ENCODE measurements around the gene TSEN54. TPM values are rescaled to one million over a fixed set of nuclear protein-coding genes. Genes with fewer than 3 reads are reported as not detected.
A peak's percentile ranks its signal among the peaks of the same experiment; 100 is the strongest.

Gene TSEN54
- total RNA-seq, 1 experiment from 2014 or later = 87.3 TPM

DNA sequence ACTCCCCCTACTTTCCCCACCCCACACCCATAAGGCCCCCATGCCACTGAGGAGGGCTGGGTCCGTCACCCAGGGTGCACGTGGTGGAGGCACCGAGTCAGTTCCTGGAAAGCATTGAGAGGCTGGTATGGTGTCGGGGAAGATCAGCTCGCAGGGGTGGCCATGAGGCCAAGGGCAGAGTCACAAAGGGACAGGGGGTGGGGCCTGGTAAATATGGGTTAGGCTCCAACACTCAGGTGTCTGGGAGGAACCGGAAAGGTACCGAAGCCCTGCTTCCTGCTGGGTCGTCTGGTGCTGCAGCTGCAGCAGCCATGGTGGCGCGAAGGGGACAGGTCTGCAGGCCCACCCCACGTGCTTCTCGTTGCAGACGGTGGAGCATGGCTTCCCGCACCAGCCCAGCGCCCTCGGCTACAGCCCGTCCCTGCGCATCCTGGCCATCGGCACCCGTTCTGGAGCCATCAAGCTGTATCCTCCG, 39.4 kb downstream of the TSEN54 start:
- no peaks in the 10 kb centered on the region for H3K9me2 ChIP-seq (ENCODE audit: insufficient read depth)
- ATAC-seq (no peak), DNase-seq (ENCODE audit: low read depth, low spot score) (no peak)
- H3K36me3 ChIP-seq (ENCODE audit: control insufficient read depth in 1 of 2, insufficient read depth in 2 of 2, low read length in 2 of 2) = peaks cover 6 to 8% of the 10 kb centered on the region in 2 experiments; a peak in 3 of 4 replicates
- no peaks in the 10 kb centered on the region for H4K20me1 ChIP-seq (ENCODE audit: insufficient read depth)
- H2AFZ ChIP-seq (ENCODE audit: low read depth, low read length, poor library complexity, severe bottlenecking) = no peak overlapping the region
- intact Hi-C loops (cut with micrococcal nuclease) = no loop called here
- ChIA-PET POLR2A (no interaction called here), CTCF (interaction anchor here (2.0 kb wide), 1 partner anchor 77 kb away, joined by 4 read pairs; the partner anchor contains the start of gene SMIM5), RAD21 (ENCODE audit: low non-redundant PET in 1 of 2, low total read pairs in 2 of 2, uncharacterized antibody in 2 of 2, unreplicated experiment in 2 of 2) (no interaction called here)
- H3K27me3 ChIP-seq (ENCODE audit: insufficient read depth, low read length) = no peaks in the 10 kb centered on the region
- H3K9me3 ChIP-seq (ENCODE audit: control insufficient read depth in 1 of 2, insufficient read depth in 1 of 2, low read depth in 1 of 2, low read length in 2 of 2) = no peaks in the 10 kb centered on the region
- peaks cover 38 to 44% of the 10 kb centered on the region in 2 experiments for H3K4me1 ChIP-seq (ENCODE audit: control insufficient read depth in 1 of 2, insufficient read depth in 2 of 2, low read length in 2 of 2)
- H3K4me2 ChIP-seq (ENCODE audit: low read length) = peak overlapping the region; percentile 70; the same call in 1 of the 2 replicates
- BruUV-seq (replicated peaks) = no TSS peak
- TF ChIP-seq POLR2AphosphoS5 (IDR thresholded peaks at IDR 0.05; ENCODE audit: low read depth, low read length) (no peak), JUND (IDR thresholded peaks at IDR 0.05) (no peak), CTCF (IDR thresholded peaks at IDR 0.05 in 2 of 3, conservative IDR thresholded peaks at IDR 0.05 in 1 of 3; ENCODE audit: borderline replicate concordance in 1 of 3, insufficient read depth in 1 of 3, low read depth in 2 of 3, low read length in 2 of 3) (no peak), ZFX (IDR thresholded peaks at IDR 0.05) (no peak), ZNF274 (IDR thresholded peaks at IDR 0.05; ENCODE audit: low read depth, low read length) (no peak), TCF7L2 (IDR thresholded peaks at IDR 0.05; ENCODE audit: borderline replicate concordance, extremely low read depth, insufficient read depth, insufficient read length) (no peak), POLR2A (IDR thresholded peaks at IDR 0.05; ENCODE audit: borderline replicate concordance, extremely low read depth, insufficient read depth, insufficient read length) (no peak), SP1 (IDR thresholded peaks at IDR 0.05; ENCODE audit: low read depth) (no peak), EZH2phosphoT487 (IDR thresholded peaks at IDR 0.05; ENCODE audit: borderline replicate concordance) (no peak), RAD21 (IDR thresholded peaks at IDR 0.05; ENCODE audit: low read depth) (no peak), CEBPB (IDR thresholded peaks at IDR 0.05; ENCODE audit: low read depth) (no peak), YY1 (IDR thresholded peaks at IDR 0.05; ENCODE audit: extremely low read depth, insufficient replicate concordance, low read depth, low read length) (no peak)
- TF ChIP-seq, protein P1, sequence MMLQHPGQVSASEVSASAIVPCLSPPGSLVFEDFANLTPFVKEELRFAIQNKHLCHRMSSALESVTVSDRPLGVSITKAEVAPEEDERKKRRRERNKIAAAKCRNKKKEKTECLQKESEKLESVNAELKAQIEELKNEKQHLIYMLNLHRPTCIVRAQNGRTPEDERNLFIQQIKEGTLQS (IDR thresholded peaks at IDR 0.05) = no peak
- peaks cover 27% of the 10 kb centered on the region; the same call in 1 of the 2 replicates for H3K79me2 ChIP-seq (ENCODE audit: insufficient read depth, low read length)
- peak overlapping the region; percentile 86; the same call in 1 of the 2 replicates for H3K27ac ChIP-seq (ENCODE audit: low read depth, low read length)
- H3K9ac ChIP-seq (ENCODE audit: low read length) = no peak overlapping the region
- H3K4me3 ChIP-seq (replicated peaks in 1 of 2; ENCODE audit: low read depth in 1 of 2, low read length in 2 of 2) = no peak overlapping the region
